HG03175 (cell line): ENCODE data around the gene FLAD1.
"Not testable (repeated sequence)": the region's sequence is repeated elsewhere in the genome, so short reads cannot be mapped to it uniquely, and the experiment has no call there.

Source experiments
- ATAC-seq: cut with Tn5 transposase; IDR thresholded peaks from one replicate; pipeline ENCODE4 v1.9.1; 2021; ENCODE audit warnings: mild to moderate bottlenecking, moderate library complexity; ENCODE audit not compliant: unreplicated experiment

The FLAD1 gene

GRCh38 chr1:154988058-154988954, 5.2 kb downstream of the FLAD1 start:
- ATAC-seq: no peak

GRCh38 chr1:154989195-154989860, 6.2 kb downstream of the FLAD1 start:
- ATAC-seq: no peak

- ATAC-seq: no peak
Observed at GRCh38 chr1:154990276-154990675, 7.1 kb downstream of the FLAD1 start.

- no peak for ATAC-seq
Observed at GRCh38 chr1:154992721-154993571, 9.8 kb downstream of the FLAD1 start.

- no peak for ATAC-seq
Observed at GRCh38 chr1:154993572-154994268, 10.6 kb downstream of the FLAD1 start, which contains the start of gene LENEP. LENEP (plus strand) TSS chr1:154993586; CDS start chr1:154993608, 22 bp downstream.

- no peak for ATAC-seq
Observed at GRCh38 chr1:154994269-154994587, 11.1 kb downstream of the FLAD1 start.

GRCh38 chr1:154994591-154994990, 11.4 kb downstream of the FLAD1 start:
- no peak for ATAC-seq

- not testable (repeated sequence) for ATAC-seq
Observed at GRCh38 chr1:154995301-154995983, 12.3 kb downstream of the FLAD1 start.

GRCh38 chr1:154996966-154997701, 14.0 kb downstream of the FLAD1 start:
- no peak for ATAC-seq

GRCh38 chr1:154998201-154998780, 15.1 kb downstream of the FLAD1 start:
- ATAC-seq: no peak

GRCh38 chr1:154998818-154999570, 15.8 kb downstream of the FLAD1 start:
- no peak for ATAC-seq

GRCh38 chr1:154999571-155000410, 16.6 kb downstream of the FLAD1 start:
- no peak for ATAC-seq

- no peak for ATAC-seq
Observed at GRCh38 chr1:155000411-155000725, 17.2 kb downstream of the FLAD1 start.

GRCh38 chr1:155000726-155001424, 17.7 kb downstream of the FLAD1 start:
- peak; percentile 37 for ATAC-seq

- ATAC-seq: no peak
Observed at GRCh38 chr1:155001425-155001674, 18.2 kb downstream of the FLAD1 start.

GRCh38 chr1:155001675-155002463, 18.7 kb downstream of the FLAD1 start:
- peak; percentile 62 for ATAC-seq
